Measurements from ENCODE around the gene UGT1A5. TPM values are rescaled to one million over a fixed set of nuclear protein-coding genes. Genes with fewer than 3 reads are reported as not detected.

The UGT1A5 gene
- total RNA-seq, 2 experiments from 2014 or later: not detected

- ChIA-PET CTCF (no interaction called here), POLR2A (no interaction called here)
- Mint-ChIP-seq H3K4me3 (no peak overlapping the region), H3K9me3 (no peaks in the 10 kb centered on the region), H3K27ac (no peak overlapping the region), H3K4me1 (no peaks in the 10 kb centered on the region), H3K36me3 (ENCODE audit: low read depth) (no peaks in the 10 kb centered on the region), H3K27me3 (peaks cover 7% of the 10 kb centered on the region)
- DNase-seq: no peak
These were observed 103.6 kb downstream of the UGT1A5 start for GRCh38 chr2:233816334-233816733.

GRCh38 chr2:233816771-233817170, 104.1 kb downstream of the UGT1A5 start:
- DNase-seq: no peak
- ChIA-PET POLR2A (no interaction called here), CTCF (no interaction called here)
- H3K27me3 Mint-ChIP-seq: peaks cover 7% of the 10 kb centered on the region
- no peaks in the 10 kb centered on the region for H3K9me3 Mint-ChIP-seq
- no peak overlapping the region for H3K4me3 Mint-ChIP-seq
- H3K27ac Mint-ChIP-seq: no peak overlapping the region
- H3K36me3 Mint-ChIP-seq (ENCODE audit: low read depth): no peaks in the 10 kb centered on the region
- H3K4me1 Mint-ChIP-seq: no peaks in the 10 kb centered on the region

GRCh38 chr2:233817361-233817911, 104.7 kb downstream of the UGT1A5 start:
- H3K4me3 Mint-ChIP-seq: no peak overlapping the region
- no peaks in the 10 kb centered on the region for H3K9me3 Mint-ChIP-seq
- peaks cover 7% of the 10 kb centered on the region for H3K27me3 Mint-ChIP-seq
- H3K4me1 Mint-ChIP-seq: no peaks in the 10 kb centered on the region
- no peaks in the 10 kb centered on the region for H3K36me3 Mint-ChIP-seq (ENCODE audit: low read depth)
- H3K27ac Mint-ChIP-seq: no peak overlapping the region
- DNase-seq: no peak
- POLR2A ChIA-PET: no interaction called here
- CTCF ChIA-PET: interaction anchor here (1.0 kb wide), 1 partner anchor 20 kb away, joined by 3 read pairs; no protein-coding TSS in a partner anchor

- Mint-ChIP-seq H3K27me3 (peaks cover 7% of the 10 kb centered on the region), H3K36me3 (ENCODE audit: low read depth) (no peaks in the 10 kb centered on the region), H3K27ac (no peak overlapping the region), H3K4me3 (no peak overlapping the region), H3K4me1 (no peaks in the 10 kb centered on the region), H3K9me3 (no peaks in the 10 kb centered on the region)
- POLR2A ChIA-PET: no interaction called here
- CTCF ChIA-PET: interaction anchor here (1.0 kb wide), 1 partner anchor 21 kb away, joined by 3 read pairs; no protein-coding TSS in a partner anchor
- DNase-seq: no peak
These were observed 105.4 kb downstream of the UGT1A5 start for GRCh38 chr2:233817995-233818638.

GRCh38 chr2:233818639-233819621, 106.2 kb downstream of the UGT1A5 start:
- Mint-ChIP-seq H3K27ac (no peak overlapping the region), H3K27me3 (peaks cover 7% of the 10 kb centered on the region), H3K9me3 (no peaks in the 10 kb centered on the region), H3K4me3 (no peak overlapping the region), H3K36me3 (ENCODE audit: low read depth) (no peaks in the 10 kb centered on the region), H3K4me1 (no peaks in the 10 kb centered on the region)
- CTCF ChIA-PET: no interaction called here
- no peak for DNase-seq
- POLR2A ChIA-PET: no interaction called here

- Mint-ChIP-seq H3K27ac (no peak overlapping the region), H3K9me3 (no peaks in the 10 kb centered on the region), H3K4me1 (no peaks in the 10 kb centered on the region), H3K4me3 (no peak overlapping the region), H3K36me3 (ENCODE audit: low read depth) (no peaks in the 10 kb centered on the region), H3K27me3 (peaks cover 5% of the 10 kb centered on the region)
- no peak for DNase-seq
- ChIA-PET POLR2A (no interaction called here), CTCF (interaction anchor here (0.6 to 1.5 kb wide), 2 partner anchors 37 to 61 kb away, joined by 3 to 5 read pairs; no protein-coding TSS in a partner anchor)
These were observed 107.4 kb downstream of the UGT1A5 start for GRCh38 chr2:233819884-233820773.

- no peaks in the 10 kb centered on the region for H3K9me3 Mint-ChIP-seq
- H3K27me3 Mint-ChIP-seq: peaks cover 3% of the 10 kb centered on the region
- H3K4me3 Mint-ChIP-seq: no peak overlapping the region
- no peak overlapping the region for H3K27ac Mint-ChIP-seq
- no peak for DNase-seq
- CTCF ChIA-PET: interaction anchor here (0.6 to 1.5 kb wide), 3 partner anchors 37 to 121 kb away, joined by 3 to 5 read pairs (median 3); no protein-coding TSS in a partner anchor
- H3K4me1 Mint-ChIP-seq: no peaks in the 10 kb centered on the region
- no peaks in the 10 kb centered on the region for H3K36me3 Mint-ChIP-seq (ENCODE audit: low read depth)
- POLR2A ChIA-PET: no interaction called here
These were observed 108.0 kb downstream of the UGT1A5 start for GRCh38 chr2:233820774-233821105.

GRCh38 chr2:233821196-233821595, 108.5 kb downstream of the UGT1A5 start:
- Mint-ChIP-seq H3K4me1 (no peaks in the 10 kb centered on the region), H3K27me3 (peaks cover 5% of the 10 kb centered on the region), H3K4me3 (no peak overlapping the region), H3K27ac (no peak overlapping the region), H3K9me3 (no peaks in the 10 kb centered on the region), H3K36me3 (ENCODE audit: low read depth) (no peaks in the 10 kb centered on the region)
- CTCF ChIA-PET: interaction anchor here (0.7 to 1.5 kb wide), 2 partner anchors 36 to 120 kb away, joined by 3 read pairs; no protein-coding TSS in a partner anchor
- POLR2A ChIA-PET: interaction anchor here (0.6 kb wide), 1 partner anchor 89 kb away, joined by 4 read pairs; no protein-coding TSS in a partner anchor
- no peak for DNase-seq

- no peak overlapping the region for H3K4me3 Mint-ChIP-seq
- CTCF ChIA-PET: interaction anchor here (0.9 to 1.5 kb wide), 2 partner anchors 10 to 36 kb away, joined by 3 read pairs; no protein-coding TSS in a partner anchor
- no peak overlapping the region for H3K27ac Mint-ChIP-seq
These were observed 109.0 kb downstream of the UGT1A5 start for GRCh38 chr2:233821709-233822100.

GRCh38 chr2:233822101-233822771, 109.5 kb downstream of the UGT1A5 start:
- Mint-ChIP-seq H3K27ac (no peak overlapping the region), H3K4me1 (no peaks in the 10 kb centered on the region), H3K4me3 (no peak overlapping the region), H3K36me3 (ENCODE audit: low read depth) (no peaks in the 10 kb centered on the region), H3K27me3 (peaks cover 7% of the 10 kb centered on the region), H3K9me3 (no peaks in the 10 kb centered on the region)
- ChIA-PET CTCF (interaction anchor here (0.9 to 1.5 kb wide), 2 partner anchors 9 to 35 kb away, joined by 3 read pairs; no protein-coding TSS in a partner anchor), POLR2A (no interaction called here)
- DNase-seq: no peak

More at GRCh38 chr2:233821709-233822100, 109.0 kb downstream of the UGT1A5 start:
- no peaks in the 10 kb centered on the region for H3K36me3 Mint-ChIP-seq (ENCODE audit: low read depth)
- no peaks in the 10 kb centered on the region for H3K4me1 Mint-ChIP-seq
- H3K27me3 Mint-ChIP-seq: peaks cover 7% of the 10 kb centered on the region
- POLR2A ChIA-PET: interaction anchor here (0.6 kb wide), 1 partner anchor 88 kb away, joined by 4 read pairs; no protein-coding TSS in a partner anchor
- no peak for DNase-seq
- no peaks in the 10 kb centered on the region for H3K9me3 Mint-ChIP-seq
